GM19328 (cell line): Measurements from ENCODE around the gene AKAP13.
"Not testable (repeated sequence)": the region's sequence is repeated elsewhere in the genome, so short reads cannot be mapped to it uniquely, and the experiment has no call there.

ENCODE experiments used
- ATAC-seq: cut with Tn5 transposase; IDR thresholded peaks from one replicate; pipeline ENCODE4 v1.9.1; 2021; ENCODE audit warnings: mild to moderate bottlenecking, moderate library complexity; ENCODE audit not compliant: unreplicated experiment

Gene AKAP13

GRCh38 chr15:85793641-85794597 lies 413.5 kb downstream of the AKAP13 start:
- peak; percentile 37 for ATAC-seq

GRCh38 chr15:85794598-85795336 lies 414.4 kb downstream of the AKAP13 start, which contains the start of gene KLHL25:
Gene KLHL25, minus strand, starts transcription at chr15:85794925. Its CDS starts 25,115 bp downstream, at chr15:85769810.
- peak; percentile 98 for ATAC-seq

- ATAC-seq, result no peak
These were observed 415.2 kb downstream of the AKAP13 start for GRCh38 chr15:85795337-85796305.

GRCh38 chr15:85796371-85796770 lies 416.0 kb downstream of the AKAP13 start:
- not testable (repeated sequence) for ATAC-seq
